GM13977 (cell line): ENCODE results near the gene NUDT14.

Experiments used
- DNase-seq: peaks from one replicate; pipeline ENCODE4 v3.0.0; 2012; ENCODE audit warnings: low spot score
- in situ Hi-C: fragments of 300-500 bp; cut with MboI; formaldehyde crosslinking; loops from one replicate; pipeline ENCODE4 v1.12.0; 2022; ENCODE audit warnings: low sequenced_read_pairs, low pct_unique_long_range_greater_than_20kb, mixed read lengths, inconsistent platforms; ENCODE audit not compliant: unreplicated experiment
- TF ChIP-seq, protein P1 (sequence below): IDR thresholded peaks from 2 replicates; pipeline ENCODE4 v1.5.1; 2012; ENCODE audit warnings: mild to moderate bottlenecking, control low read depth; ENCODE audit not compliant: insufficient read depth; ENCODE audit errors: extremely low read depth, missing control alignments

NUDT14 gene

DNA sequence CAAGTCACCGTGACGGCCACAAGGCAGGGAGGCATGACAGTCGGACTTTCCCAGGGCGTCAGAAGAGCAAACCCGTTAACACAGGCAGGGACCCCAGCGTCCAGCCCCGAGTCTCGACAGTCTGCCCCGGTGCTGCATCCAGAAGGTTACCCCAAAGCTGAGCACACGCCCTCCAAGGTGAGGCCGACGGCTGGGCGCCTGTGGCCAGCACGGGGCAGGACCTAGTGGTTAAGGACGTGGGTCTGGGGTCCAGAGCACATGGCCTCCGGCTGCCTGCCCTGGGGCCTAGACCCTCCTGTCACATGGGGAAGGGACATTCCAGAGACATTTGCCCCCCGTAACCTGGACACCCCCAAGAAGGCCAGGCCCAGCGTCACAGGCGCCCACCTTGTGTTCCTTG, 37.5 kb upstream of the NUDT14 start:
- TF ChIP-seq, protein P1, sequence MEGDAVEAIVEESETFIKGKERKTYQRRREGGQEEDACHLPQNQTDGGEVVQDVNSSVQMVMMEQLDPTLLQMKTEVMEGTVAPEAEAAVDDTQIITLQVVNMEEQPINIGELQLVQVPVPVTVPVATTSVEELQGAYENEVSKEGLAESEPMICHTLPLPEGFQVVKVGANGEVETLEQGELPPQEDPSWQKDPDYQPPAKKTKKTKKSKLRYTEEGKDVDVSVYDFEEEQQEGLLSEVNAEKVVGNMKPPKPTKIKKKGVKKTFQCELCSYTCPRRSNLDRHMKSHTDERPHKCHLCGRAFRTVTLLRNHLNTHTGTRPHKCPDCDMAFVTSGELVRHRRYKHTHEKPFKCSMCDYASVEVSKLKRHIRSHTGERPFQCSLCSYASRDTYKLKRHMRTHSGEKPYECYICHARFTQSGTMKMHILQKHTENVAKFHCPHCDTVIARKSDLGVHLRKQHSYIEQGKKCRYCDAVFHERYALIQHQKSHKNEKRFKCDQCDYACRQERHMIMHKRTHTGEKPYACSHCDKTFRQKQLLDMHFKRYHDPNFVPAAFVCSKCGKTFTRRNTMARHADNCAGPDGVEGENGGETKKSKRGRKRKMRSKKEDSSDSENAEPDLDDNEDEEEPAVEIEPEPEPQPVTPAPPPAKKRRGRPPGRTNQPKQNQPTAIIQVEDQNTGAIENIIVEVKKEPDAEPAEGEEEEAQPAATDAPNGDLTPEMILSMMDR, result no peak
- in situ Hi-C loops, result no loop called here
- DNase-seq, result no peak

DNA sequence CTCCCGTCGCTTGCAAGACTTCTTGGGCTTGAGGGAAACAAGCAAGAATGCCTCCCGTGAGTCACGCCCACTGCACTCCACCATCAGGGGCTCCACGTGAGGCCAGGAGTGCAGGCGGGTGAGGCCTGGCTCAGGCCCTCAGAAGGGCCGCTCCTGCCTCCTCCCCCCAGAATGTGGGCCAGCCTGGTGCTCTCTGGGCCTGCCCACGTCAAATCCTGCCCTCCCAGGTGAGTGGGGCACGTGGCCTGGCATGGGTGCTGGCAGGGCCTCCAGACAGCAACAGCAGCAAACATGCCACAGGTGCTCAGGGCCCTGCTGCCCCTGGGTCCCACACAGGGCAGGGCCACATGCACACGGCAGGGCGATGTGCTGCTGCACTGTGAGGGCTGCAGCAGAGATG, 36.7 kb upstream of the NUDT14 start:
- in situ Hi-C loops, result no loop called here

DNA sequence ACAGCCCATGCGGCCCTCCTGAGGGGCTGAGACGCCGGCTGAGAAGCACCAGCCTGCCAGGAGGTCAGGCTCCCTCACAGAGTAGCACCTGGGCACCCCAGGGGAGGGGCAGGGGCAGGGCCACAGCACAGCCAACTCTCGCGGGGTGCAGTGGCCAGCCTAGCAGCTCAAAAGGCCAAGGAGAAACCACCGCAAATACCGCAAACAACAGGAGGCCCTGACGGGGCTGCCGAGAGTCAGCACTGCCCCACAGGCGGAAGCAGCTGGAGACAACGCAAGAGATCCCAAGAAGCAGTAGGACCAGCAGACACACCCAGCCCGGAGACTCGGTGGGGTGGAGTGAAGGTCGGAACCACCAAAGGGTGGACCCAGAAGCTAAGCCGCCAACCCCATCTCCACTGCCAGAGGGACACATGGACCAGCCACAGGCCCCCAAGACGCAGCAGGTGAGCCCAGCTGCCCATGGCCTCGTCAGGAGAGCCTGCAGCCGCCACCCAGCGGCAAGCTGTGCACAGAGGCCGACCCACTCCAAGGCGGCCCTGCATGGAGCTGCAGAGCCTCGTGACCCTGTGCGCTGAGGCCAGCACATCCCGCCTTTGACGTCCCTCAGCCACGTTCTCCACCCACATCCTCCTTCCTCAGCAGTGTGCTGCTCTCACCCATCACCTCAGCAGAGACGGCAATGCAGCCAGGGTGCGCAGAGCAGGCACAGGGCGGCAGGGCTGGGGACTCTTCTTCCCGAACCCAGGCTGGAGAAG, 35.6 kb upstream of the NUDT14 start:
- TF ChIP-seq, protein P1, result no peak
- in situ Hi-C loops, result no loop called here
- DNase-seq, result no peak

More for the DNA sequence above, 36.7 kb upstream of the NUDT14 start:
- TF ChIP-seq, protein P1, result no peak
- no peak for DNase-seq

DNA sequence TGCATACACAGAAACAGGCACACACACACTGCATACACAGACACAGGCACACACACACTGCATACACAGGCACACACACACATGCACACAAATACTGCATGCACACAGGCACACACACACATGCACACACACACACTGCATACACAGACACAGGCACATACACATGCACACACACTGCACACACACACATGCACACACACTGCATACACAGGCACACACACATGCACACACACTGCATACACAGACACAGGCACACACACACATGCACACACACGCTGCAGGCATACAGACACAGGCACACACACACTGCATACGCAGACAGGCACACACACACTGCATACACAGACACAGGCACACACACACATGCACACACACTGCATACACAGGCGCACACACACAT, 34.5 kb upstream of the NUDT14 start:
- DNase-seq, result no peak
- TF ChIP-seq, protein P1, result no peak
- in situ Hi-C loops, result no loop called here

DNA sequence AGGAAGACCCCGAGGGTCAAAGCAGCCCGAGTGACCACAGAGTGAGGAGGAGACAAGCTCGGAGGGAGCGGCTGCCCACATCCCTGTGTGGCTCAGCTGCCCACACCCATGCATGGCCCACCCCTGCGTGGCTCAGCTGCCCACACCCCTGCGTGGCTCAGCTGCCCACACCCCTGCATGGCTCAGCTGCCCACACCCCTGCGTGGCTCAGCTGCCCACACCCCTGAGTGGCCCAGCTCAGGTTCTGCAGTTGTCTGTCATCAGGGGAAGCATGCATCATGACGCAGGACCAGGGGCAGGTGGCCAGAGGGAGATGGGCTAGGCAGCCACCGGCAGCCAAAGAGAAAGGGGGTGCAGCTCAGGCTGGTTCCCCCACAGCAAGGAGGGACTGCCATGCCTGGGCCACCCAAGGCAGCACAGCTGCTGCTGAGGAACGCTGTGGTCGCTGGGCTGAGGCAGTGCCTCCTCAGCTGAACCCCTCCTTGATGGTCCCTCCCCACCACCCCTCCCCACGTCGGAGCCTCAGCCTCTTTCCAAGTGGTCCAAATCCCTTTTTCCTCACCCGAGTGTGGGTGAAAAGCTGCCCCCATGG, 33.3 kb upstream of the NUDT14 start:
- no peak for DNase-seq
- in situ Hi-C loops, result no loop called here
- TF ChIP-seq, protein P1, result no peak

DNA sequence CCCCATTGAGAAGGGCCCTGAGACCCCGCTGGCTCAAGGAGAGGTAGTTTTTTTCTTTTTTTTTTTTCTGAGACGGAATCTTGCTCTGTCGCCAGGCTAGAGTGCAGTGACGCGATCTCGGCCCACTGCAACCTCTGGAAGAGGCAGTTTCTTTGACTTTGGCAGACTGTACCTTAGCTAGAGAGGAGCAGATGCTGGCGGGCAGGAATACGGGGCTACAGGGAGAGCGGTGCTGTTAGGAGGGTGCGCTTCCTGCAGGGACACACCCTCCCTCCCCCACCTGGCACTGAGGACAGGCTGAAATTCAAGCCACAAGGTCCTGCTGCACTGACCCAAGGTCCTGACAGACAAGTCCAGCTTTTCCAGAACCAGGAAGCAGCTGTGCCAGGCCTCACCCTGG, 32.2 kb upstream of the NUDT14 start:
- in situ Hi-C loops, result no loop called here
- TF ChIP-seq, protein P1, result no peak
- DNase-seq, result no peak
